Neutrophil (primary cell): Measurements from ENCODE around the gene KCNE2.
"Not testable (repeated sequence)": the region's sequence is repeated elsewhere in the genome, so short reads cannot be mapped to it uniquely, and the experiment has no call there.

Experiments used
- H3K27ac ChIP-seq: fragments of 200-600 bp; sonication (generic); 2 replicates; pipeline ENCODE4 v1.5.1; 2016; ENCODE audit warnings: mild to moderate bottlenecking, moderate library complexity
- H3K27me3 ChIP-seq: fragments of 200-600 bp; sonication (generic); 2 replicates; pipeline ENCODE4 v1.6.0; 2016; ENCODE audit warnings: mild to moderate bottlenecking
- H3K36me3 ChIP-seq: fragments of 200-600 bp; sonication (generic); 2 replicates; pipeline ENCODE4 v1.5.1; 2017
- H3K4me1 ChIP-seq, 2 experiments: fragments of 200-600 bp in 1 of 2; sonication (generic) in 1 of 2; 1 replicate in 1 of 2; 2 replicates in 1 of 2; pipeline versions ENCODE4 v1.5.1 to v1.6.1; 2013 to 2016; ENCODE audit warnings: low read depth in 1 of 2, low read length in 1 of 2, mild to moderate bottlenecking in 1 of 2, moderate library complexity in 1 of 2; ENCODE audit not compliant: control insufficient read depth in 1 of 2, insufficient read depth in 1 of 2
- H3K4me3 ChIP-seq, 2 experiments: fragments of 200-600 bp in 1 of 2; sonication (generic) in 1 of 2; 1 replicate in 1 of 2; 2 replicates in 1 of 2; pipeline ENCODE4 v1.5.1; 2013 to 2016; ENCODE audit warnings: low read depth in 1 of 2, low read length in 1 of 2, mild to moderate bottlenecking in 1 of 2, moderate library complexity in 1 of 2
- H3K9me3 ChIP-seq: fragments of 200-600 bp; sonication (generic); 2 replicates; pipeline ENCODE4 v1.5.1; 2016
- TF ChIP-seq, protein P1 (sequence below): fragments of 200-600 bp; sonication (generic); IDR thresholded peaks from 2 replicates; pipeline ENCODE4 v1.5.1; 2016; ENCODE audit warnings: antibody characterized with exemption

The KCNE2 gene

DNA sequence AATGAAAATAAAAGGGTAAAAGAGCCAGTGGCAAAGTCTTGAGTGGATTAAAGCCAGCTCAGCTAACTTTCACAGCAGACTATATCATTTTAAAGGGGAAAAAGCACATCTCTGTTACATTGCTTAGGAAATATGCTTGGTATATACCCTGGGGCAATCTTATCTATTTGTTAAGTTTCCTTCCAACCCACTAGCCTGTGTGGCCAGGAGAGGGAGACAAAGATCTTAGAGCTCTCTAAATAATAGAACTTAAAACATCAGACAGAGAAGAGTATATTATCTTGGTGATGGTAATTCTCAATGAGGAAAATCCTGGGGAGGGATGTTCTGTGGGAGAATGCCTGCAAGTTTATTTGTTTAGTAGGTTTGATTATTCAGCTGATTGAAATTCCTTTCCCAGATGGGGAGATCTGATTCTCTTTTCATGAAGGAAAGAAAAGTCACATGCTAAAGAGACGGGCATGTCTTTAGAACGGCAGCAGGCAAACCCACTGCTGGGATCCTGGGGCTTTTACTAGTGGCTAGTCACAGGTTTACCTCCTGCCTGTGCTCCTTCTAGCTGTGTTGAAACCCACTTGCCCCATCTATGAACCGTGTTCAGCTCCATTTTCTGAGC, 3.6 kb downstream of the KCNE2 start:
- no peak overlapping the region for H3K27ac ChIP-seq
- H3K4me3 ChIP-seq: no peak overlapping the region
- no peaks in the 10 kb centered on the region for H3K36me3 ChIP-seq
- TF ChIP-seq, protein P1, sequence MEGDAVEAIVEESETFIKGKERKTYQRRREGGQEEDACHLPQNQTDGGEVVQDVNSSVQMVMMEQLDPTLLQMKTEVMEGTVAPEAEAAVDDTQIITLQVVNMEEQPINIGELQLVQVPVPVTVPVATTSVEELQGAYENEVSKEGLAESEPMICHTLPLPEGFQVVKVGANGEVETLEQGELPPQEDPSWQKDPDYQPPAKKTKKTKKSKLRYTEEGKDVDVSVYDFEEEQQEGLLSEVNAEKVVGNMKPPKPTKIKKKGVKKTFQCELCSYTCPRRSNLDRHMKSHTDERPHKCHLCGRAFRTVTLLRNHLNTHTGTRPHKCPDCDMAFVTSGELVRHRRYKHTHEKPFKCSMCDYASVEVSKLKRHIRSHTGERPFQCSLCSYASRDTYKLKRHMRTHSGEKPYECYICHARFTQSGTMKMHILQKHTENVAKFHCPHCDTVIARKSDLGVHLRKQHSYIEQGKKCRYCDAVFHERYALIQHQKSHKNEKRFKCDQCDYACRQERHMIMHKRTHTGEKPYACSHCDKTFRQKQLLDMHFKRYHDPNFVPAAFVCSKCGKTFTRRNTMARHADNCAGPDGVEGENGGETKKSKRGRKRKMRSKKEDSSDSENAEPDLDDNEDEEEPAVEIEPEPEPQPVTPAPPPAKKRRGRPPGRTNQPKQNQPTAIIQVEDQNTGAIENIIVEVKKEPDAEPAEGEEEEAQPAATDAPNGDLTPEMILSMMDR: no peak
- H3K27me3 ChIP-seq: no peaks in the 10 kb centered on the region
- peaks cover 7 to 9% of the 10 kb centered on the region in 2 experiments for H3K4me1 ChIP-seq
- no peaks in the 10 kb centered on the region for H3K9me3 ChIP-seq

DNA sequence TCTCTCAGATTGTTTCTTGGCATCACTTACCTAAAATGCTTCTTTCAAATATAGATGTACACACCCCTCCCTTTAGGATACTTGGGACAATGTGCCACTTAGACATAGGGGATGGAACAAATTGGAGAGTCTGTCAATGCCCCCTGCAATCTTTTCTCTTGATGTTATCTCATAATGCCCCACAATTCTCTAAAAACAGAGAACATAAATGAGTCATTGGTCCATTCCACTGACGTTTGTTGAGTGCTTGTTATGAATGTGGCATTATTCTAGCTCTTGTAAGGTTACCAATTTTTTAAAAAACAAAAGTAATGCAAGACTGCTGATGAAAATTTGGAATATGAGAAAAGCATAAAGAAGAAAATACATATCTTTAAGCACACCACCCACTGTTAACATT, 5.9 kb downstream of the KCNE2 start:
- no peaks in the 10 kb centered on the region for H3K36me3 ChIP-seq
- no peaks in the 10 kb centered on the region for H3K27me3 ChIP-seq
- H3K27ac ChIP-seq: no peak overlapping the region
- H3K4me1 ChIP-seq: peaks cover 11 to 16% of the 10 kb centered on the region in 2 experiments
- TF ChIP-seq, protein P1: no peak
- H3K4me3 ChIP-seq: no peak overlapping the region
- H3K9me3 ChIP-seq: no peaks in the 10 kb centered on the region

DNA sequence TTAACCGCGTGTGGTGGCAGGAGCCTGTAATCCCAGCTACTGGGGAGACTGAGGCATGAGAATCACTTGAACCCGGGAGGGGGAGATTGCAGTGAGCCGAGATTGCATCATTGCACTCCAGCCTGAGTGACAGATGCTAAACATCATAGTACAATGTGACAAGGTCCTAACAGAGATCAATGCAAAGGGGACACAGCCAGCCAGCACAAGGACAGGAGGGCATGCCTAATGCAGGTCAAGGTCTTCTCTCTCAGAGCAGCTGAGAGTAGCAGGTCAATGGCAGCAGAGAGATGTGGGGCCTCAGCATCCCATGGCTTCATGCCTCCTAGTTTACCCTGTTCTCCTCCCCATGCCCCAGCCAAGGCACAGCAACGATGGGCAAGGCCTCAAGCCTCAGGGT, 8.5 kb downstream of the KCNE2 start:
- Histone ChIP-seq H3K27ac (no peak overlapping the region), H3K9me3 (no peaks in the 10 kb centered on the region)

DNA sequence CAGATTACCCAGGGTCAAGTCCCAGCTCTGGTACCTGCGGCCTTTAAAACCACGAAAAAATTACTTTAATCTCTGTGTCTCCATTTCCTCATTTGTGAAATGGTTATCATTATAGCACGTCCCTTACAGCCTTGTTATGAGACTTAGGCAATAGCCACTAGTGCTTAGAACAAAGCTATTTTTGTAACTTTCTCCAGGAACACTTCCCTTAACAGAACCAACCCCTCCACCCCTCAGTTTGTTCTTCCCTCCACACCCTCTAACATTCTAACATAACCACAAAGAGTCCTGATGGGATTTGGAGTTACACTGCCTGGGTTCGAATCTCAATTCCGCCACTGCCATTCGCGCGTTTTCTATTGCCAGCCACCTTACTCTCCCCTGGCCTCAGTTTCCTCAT, 10.7 kb downstream of the KCNE2 start:
- H3K4me3 ChIP-seq, H3K9me3 ChIP-seq, H3K27me3 ChIP-seq, H3K36me3 ChIP-seq, H3K27ac ChIP-seq: not testable (repeated sequence)
- peaks cover 11 to 12% of the 10 kb centered on the region in 2 experiments for H3K4me1 ChIP-seq

More for the DNA sequence above, 8.5 kb downstream of the KCNE2 start:
- H3K36me3 ChIP-seq: no peaks in the 10 kb centered on the region
- TF ChIP-seq, protein P1: no peak
- no peak overlapping the region for H3K4me3 ChIP-seq
- H3K4me1 ChIP-seq: peaks cover 11 to 14% of the 10 kb centered on the region in 2 experiments
- no peaks in the 10 kb centered on the region for H3K27me3 ChIP-seq

DNA sequence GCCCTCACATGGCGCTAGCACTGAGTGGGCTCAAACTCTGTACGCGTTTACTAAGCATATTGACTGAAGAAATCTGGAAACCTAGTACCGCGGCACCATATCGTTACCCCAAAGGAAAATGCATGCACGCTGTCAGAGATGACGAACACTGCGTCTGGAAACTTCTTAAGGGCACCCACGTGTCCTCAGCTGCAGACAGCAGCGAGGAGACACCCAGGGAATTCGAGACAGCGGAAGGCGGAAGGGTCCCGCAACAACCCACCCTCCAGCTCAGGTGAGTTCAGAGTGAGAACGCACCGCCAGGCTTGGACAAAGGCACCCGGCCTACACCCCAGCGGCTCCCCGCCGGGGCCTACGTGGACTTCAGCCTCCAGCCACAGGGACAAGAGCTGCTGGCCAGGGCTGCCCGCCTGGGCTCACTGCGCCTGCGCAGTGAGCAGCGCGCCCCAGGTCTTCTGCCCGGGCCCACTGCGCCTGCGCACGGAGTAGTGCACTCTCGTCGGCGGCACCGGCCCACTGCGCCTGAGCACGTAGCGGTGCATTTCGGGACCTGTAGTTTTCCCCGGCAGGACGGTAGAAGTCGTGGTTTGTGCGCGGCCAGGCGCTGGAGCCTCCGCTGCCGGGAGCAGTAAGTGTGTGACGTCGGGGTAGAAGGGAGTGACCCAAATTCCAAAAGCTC, 11.3 kb downstream of the KCNE2 start, which contains the start of gene SMIM11:
Gene SMIM11 (plus strand): TSS at position 568 of the 679 bp plus-strand sequence. CDS start 3,998 bp downstream, outside the sequence.
- H3K4me3 ChIP-seq, H3K27ac ChIP-seq, H3K27me3 ChIP-seq, H3K36me3 ChIP-seq, H3K9me3 ChIP-seq: not testable (repeated sequence)
- H3K4me1 ChIP-seq: peaks cover 11 to 12% of the 10 kb centered on the region in 2 experiments

DNA sequence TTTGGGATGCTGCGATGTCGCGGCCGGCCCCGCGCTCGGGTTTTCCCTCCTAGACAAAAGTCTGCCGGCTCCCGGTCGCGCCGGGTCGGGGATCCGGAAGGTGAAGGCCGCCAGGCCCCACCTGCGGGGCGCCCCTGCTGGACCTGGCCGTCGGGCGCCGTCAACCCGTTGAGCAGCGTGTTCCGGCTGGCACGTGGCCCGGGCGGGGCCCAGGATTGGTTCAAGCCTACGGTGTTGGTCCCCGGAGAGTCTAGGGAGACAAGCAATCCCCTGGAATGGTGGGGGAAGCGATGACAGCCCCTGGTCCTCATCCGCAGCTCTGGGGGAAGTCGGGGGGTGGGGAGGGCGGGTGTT, 11.8 kb downstream of the KCNE2 start:
- not testable (repeated sequence) for H3K27ac ChIP-seq, H3K27me3 ChIP-seq, H3K9me3 ChIP-seq, H3K4me3 ChIP-seq, H3K36me3 ChIP-seq
- H3K4me1 ChIP-seq: peaks cover 11 to 12% of the 10 kb centered on the region in 2 experiments

DNA sequence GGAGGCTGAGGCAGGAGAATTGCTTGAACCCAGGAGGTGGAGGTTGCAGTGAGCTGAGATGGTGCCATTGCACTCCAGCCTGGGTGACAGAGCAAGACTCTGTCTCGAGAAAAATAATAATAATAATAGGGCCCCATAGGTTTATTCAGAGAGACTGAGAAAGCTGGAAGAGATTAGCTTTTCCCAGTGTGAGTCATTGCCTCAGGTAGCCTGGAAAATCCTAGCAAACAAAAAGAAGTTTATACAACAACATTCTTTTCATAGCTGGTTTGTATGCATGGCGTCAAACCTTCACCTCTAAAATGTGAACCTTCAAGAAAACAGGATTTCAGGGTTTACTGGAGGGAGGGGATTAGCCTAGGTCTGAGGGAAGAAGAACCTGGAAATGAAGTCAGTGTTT, 19.3 kb downstream of the KCNE2 start:
- not testable (repeated sequence) for H3K36me3 ChIP-seq, H3K27ac ChIP-seq, H3K4me3 ChIP-seq, H3K27me3 ChIP-seq, H3K9me3 ChIP-seq, H3K4me1 ChIP-seq

DNA sequence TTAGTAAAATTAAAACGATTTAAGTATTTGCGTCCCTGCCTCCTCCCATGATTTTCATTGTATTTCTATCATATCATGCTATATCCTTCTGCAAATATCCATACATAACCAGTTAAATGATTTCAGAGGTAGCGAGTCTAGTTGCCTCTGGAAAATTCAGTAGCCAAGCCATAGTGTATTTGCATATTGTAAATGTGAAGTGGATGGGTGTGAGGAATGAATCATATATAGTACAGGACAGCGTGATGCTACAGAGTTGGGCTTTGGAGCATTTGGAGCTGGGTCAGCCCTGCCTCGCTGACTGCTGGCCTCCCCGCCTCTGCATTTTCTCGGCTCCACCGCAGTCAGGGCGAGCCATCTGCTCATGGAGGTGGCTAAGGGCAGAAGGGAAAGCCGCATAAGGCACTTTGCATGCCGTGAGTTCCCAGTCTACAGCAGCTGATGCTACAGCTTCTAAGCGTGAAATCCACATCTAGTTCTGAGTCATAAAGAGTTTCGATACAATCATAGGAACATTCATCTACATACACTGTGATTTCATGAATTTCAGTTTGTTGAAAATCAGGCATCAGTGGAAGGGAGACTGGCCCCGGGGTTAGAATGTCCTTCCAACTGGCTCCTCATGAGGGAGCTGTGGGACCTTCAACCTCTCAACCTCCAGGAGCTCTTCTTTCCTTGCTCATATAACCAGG, 20.1 kb downstream of the KCNE2 start:
- not testable (repeated sequence) for H3K36me3 ChIP-seq, H3K27me3 ChIP-seq, H3K4me1 ChIP-seq, H3K9me3 ChIP-seq, H3K27ac ChIP-seq, H3K4me3 ChIP-seq

DNA sequence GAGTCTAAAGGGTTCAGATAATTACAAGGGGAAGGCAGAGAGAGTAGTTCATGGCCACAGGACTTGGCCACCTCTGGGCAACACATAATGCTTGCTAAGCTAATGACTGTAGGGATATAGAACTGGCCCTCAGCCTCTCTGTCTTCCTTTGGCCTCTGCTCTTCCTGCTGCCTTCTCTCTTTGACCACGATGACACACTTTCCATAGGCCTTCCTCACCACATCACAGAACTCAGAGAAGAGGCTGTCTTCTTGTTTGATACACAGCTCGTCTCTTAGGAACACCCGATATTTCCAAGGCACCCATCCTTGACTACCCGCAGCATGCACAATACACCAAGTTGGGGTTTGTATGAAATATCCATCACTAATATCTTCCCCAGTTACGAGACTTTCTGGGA, 36.7 kb downstream of the KCNE2 start:
- H3K4me1 ChIP-seq, H3K27me3 ChIP-seq, H3K27ac ChIP-seq, H3K9me3 ChIP-seq, H3K4me3 ChIP-seq, H3K36me3 ChIP-seq: not testable (repeated sequence)

DNA sequence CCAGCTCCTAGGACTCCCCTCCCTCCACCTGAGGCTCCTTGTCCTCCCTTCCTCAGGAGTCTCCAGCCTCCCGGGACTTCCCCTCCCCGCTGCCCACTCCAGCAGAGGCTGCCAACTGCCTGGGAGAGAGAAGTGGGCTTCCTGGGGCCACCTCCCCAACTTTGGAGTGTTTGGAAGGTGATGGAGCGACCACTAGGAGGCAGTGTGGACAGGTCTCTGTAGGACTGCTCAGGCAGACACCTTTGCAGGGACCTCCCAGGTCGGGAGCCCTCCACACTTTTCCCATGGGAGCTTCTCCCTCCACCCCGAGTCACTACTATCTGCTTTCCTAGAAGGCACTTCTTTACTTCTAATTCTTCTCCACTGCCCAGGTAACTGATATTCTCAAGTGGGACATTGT, 40.9 kb downstream of the KCNE2 start:
- H3K27ac ChIP-seq, H3K9me3 ChIP-seq, H3K36me3 ChIP-seq, H3K4me1 ChIP-seq, H3K4me3 ChIP-seq, H3K27me3 ChIP-seq: not testable (repeated sequence)

DNA sequence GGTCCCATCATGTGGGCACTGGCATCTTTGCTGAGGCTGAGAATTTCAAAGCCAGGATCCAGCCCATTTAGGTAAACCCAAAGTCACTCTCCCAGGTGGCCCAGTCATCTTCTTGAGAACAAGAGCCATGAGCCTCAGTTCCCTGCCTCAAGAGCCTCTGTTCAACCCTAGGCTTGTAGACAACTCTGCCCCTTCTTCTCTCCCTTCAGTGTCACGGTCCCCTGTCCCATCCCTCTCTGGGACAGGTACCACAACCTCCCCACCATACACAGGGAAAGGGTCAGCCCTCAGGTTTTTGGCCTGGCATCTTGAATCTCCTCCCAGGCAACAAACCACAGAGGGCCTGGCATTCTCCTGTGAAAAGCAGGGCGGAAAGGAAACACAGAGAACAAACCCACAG, 41.9 kb downstream of the KCNE2 start:
- H3K9me3 ChIP-seq, H3K4me3 ChIP-seq, H3K36me3 ChIP-seq, H3K27me3 ChIP-seq, H3K4me1 ChIP-seq, H3K27ac ChIP-seq: not testable (repeated sequence)
